NCI-H1694 (cell line): ENCODE results near the gene NEDD9.

Experiments
- DNase-seq: peaks from one replicate; lab custom pipeline; 2025; lab: John Stamatoyannopoulos, UW

Gene NEDD9

DNA sequence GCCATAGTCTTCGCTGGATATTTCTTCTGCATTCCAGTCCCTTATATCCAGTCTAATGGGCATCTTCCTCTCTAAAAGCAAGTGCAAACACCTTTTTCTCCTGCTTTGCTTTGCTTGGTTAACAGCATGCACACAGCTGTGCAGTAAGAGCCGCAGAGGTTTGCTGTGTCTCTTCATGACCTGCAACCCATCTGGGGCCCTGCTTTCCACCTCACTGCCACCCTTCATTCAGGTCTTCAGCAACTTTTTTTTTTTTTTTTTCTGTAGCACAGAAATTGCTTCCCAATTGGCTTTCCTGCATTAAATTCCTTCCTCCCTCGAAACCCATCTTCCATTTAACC is 14.4 kb downstream of the NEDD9 start:
- DNase-seq = no peak

- no peak for DNase-seq
Observed at GRCh38 chr6:11217360-11218101, 14.9 kb downstream of the NEDD9 start.

DNA sequence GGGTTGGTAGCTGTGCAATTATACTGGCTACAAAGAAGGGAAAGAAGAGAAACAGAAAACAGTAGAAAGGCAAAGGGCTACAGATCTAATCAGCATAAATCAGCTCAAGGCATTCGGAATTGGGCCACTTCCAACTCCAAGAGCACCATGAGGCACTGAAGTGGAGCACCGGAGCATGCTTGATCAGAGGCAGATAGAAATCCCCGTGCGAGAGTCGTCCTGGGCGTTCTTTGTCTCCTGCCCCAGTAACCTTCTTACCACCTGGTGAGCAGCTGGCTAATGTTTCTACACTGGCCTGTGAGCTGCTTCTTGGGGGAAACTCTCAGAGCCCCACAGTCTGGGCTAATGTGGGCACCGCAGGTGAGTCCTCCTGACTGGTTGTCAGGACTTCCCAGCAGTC is 16.7 kb downstream of the NEDD9 start:
- no peak for DNase-seq

DNA sequence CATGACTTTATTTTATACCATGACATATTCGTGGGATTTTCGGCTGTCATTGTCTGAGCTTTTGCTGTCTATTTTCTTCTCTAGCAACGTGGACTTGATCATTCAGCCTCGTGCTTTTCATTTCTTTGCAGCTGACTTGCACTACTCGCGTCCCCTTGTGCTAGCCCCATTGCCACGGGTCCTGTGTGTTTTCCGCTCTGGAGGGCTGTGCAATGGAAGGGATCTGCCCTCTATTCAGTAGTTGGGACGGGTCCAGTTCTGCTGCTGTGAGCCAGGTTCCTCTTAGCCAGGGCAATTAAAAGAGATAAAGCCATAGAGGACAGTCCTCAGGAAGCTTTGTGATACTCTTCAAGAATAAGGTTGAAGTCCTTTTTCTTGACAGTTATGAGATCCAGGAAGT is 17.6 kb downstream of the NEDD9 start:
- DNase-seq = no peak

- no peak for DNase-seq
Observed at GRCh38 chr6:11214084-11214833, 18.2 kb downstream of the NEDD9 start.

DNA sequence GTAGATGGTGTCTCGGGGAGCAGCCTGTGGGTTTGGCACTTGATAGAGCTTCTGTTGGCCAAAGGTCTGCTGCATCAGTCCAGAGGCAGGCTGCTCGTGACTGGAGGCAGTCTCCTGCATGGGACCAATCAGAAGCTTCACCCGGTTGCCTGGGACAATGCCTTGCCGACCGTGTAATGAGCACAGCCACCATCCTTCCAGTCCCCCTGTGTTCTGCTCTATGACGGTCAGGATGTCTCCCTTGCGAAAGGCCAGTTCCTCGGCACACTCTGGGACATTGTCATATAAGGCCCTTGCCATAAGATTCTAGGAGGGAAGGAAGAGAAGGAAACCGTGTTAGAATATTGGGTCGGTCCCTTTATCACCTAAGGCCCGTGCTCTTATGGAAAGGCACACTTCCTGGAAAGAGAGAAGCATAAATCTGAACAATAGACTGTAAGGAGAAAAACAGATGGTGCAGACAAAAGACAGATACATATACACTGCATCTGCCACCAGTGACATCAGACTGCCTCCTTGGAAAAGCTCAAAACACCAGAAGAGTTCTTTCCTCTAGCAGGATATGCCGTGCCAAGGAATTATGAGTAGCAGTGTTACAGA is 18.9 kb downstream of the NEDD9 start:
- DNase-seq = no peak

GRCh38 chr6:11212664-11213063 is 19.8 kb downstream of the NEDD9 start:
- DNase-seq = no peak

DNA sequence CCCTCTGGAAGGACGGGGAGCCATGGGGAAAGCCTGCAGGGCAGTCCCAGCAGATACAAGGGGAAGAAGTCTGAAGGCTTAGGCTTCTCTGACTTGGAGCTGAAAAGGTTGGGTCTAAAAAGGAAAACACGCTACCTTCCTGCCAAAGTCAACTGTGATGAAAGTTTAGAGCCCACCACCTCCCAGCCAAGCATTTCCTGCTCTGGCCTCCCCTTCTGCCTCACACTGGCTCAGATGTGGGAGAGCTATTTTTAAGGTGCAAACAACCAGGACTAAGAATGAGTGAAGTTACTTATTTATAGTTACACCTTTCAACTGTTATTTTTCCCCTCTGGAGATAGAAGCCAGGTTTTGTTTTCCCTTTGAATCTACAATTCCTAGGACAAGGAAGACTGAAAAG is 21.2 kb downstream of the NEDD9 start:
- no peak for DNase-seq

- DNase-seq = no peak
Observed at GRCh38 chr6:11210386-11211138, 21.9 kb downstream of the NEDD9 start.

- no peak for DNase-seq
Observed at GRCh38 chr6:11209906-11210305, 22.6 kb downstream of the NEDD9 start.

DNA sequence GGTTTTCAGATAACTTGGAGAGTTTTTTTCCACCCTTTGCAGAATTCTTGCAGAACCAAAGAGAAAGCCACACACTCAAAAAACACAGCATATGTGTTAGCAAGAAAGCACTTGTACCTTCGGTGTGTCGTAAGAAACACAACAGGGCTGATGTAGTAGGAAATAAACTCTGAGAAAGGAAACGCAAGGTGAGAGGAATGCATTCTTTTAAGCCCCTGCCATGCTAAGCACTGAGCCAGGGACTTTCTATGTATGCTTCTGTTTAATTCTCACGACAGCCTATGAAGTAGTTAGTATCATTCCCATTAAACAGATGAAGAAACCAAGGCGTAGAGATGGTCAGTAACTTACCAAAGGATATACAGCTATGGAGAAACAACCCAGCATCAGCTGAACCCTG is 23.1 kb downstream of the NEDD9 start:
- no peak for DNase-seq

DNA sequence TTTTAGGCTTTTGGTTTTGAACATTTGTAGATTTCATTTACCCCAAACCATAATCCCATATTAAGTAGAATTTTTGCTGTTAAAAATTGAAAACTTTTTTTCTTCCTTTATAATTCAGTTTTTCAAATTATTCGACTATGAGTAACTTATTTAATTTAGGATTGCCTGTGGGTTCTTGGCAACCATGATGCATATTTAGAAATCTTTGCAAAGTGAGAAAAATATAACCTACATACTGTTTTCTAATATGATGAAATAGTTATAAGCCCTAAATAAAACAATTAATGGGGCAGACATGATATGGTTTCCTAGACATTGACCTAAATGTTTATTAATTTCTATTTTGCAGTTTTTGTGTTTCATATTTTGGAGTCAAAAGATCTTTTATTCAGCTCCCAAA is 23.6 kb downstream of the NEDD9 start:
- no peak for DNase-seq

DNA sequence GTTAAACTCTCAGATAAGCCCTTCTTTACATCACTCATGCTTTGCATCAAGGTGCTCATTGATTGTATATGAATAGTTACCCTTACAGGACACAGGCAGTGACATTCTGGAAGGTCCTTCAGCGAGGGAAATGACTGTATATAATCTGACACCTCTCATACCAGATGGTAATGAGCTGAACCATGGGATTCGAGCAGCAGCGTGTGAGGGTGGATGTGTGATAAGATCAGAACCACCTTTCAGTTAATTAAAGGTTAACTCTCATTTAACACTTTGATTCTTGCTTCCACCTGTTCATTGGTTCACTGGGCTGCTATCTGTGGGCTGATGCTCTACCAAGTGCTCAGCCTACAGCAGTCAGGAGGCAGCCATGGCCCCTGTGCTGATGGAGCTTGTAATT is 24.2 kb downstream of the NEDD9 start:
- no peak for DNase-seq

GRCh38 chr6:11207199-11207968 is 25.1 kb downstream of the NEDD9 start:
- no peak for DNase-seq

- DNase-seq = no peak
Observed at GRCh38 chr6:11206576-11206975, 25.9 kb downstream of the NEDD9 start.

DNA sequence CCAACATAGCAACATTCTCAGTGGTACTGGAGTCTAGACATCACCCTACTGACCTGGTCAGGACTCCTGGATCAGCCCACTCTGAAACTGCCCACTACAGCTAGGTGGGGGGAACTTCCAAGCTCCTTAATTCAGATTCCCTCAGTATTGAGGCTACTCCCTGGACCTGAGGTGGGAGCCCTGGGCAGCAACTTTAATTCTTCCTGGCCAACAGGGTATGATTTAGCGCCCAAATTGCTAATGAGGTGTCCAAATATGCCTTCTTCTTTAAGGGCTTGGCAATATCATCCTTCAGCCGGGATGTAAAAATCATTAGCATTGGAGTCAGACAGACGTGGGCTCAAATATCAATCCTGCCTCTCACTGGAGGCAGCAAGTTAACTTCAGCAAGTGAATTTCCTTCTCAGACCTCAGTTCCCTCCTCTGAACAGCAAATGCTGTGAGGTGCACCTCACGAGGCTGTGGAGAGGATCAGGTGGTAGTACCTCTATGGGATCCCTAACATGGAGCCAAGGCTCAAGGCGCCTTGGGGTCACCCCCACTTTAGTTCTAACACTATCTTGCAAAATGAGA is 27.6 kb downstream of the NEDD9 start:
- no peak for DNase-seq

- no peak for DNase-seq
Observed at GRCh38 chr6:11204005-11204399, 28.5 kb downstream of the NEDD9 start.

GRCh38 chr6:11203306-11204004 is 29.0 kb downstream of the NEDD9 start:
- no peak for DNase-seq

DNA sequence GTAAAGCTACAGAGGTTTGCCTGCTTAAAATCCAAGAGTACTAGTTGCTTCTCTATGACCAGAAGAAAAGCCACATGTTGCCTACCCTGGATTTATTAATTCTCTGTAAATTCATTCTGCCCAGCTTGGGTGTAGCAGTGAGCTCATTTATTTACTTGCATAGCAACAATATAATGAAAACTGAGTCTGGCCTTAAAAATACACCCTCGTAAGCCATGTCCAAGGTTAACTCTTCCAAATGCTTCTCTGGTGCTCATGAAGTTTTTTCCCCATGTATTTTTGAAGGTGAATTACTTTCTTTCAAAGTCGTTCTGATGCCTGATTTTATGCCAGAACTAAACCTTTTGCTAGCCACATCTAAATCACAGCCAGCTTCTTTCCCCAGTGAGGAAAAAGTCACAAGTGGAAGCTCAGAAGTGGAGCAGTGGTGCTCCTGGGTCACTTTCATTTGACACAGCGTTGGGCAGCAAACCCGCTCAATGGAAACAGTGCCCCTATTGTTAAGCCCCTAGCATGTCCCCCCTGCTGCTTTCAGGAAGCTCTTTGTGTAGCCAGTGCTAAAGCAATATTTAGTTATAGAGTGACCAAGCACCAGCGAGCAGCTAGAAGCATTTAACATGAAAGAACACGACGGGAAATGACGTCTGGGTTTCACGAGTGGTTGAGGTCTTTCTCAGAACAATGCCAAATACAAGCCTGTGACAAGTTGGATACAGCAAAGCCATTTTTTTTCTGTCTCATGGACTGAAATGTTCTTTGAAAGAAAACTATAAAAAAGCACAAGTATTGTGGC is 29.8 kb downstream of the NEDD9 start:
- no peak for DNase-seq
